Mesothelial cell of epicardium (in vitro differentiated cells): ENCODE results near the gene ABCB8. TPM values are rescaled to one million over a fixed set of nuclear protein-coding genes. Genes with fewer than 3 reads are reported as not detected.
A peak's percentile ranks its signal among the peaks of the same experiment; 100 is the strongest.

Source experiments
- DNase-seq, 2 experiments: peaks; one replicate each; pipeline ENCODE4 v3.0.0; 2021; ENCODE audit warnings: low spot score in 2 of 2; ENCODE audit not compliant: unreplicated experiment in 2 of 2
- H3K27ac Mint-ChIP-seq: 2 replicates; pipeline ENCODE4 v1.8.0; 2021; ENCODE audit warnings: mixed read lengths
- H3K27me3 Mint-ChIP-seq: 2 replicates; pipeline ENCODE4 v1.8.0; 2021; ENCODE audit warnings: low read depth, mixed read lengths
- H3K36me3 Mint-ChIP-seq: 2 replicates; pipeline ENCODE4 v1.8.0; 2021; ENCODE audit warnings: mixed read lengths
- H3K4me1 Mint-ChIP-seq: 2 replicates; pipeline ENCODE4 v1.8.0; 2021; ENCODE audit warnings: mixed read lengths
- H3K4me3 Mint-ChIP-seq: 2 replicates; pipeline ENCODE4 v1.8.0; 2021; ENCODE audit warnings: mild to moderate bottlenecking, moderate library complexity, mixed read lengths
- H3K9me3 Mint-ChIP-seq: 2 replicates; pipeline ENCODE4 v1.8.0; 2021; ENCODE audit warnings: mixed read lengths
- CTCF ChIP-seq: fragments of 200-600 bp; sonication (generic); IDR thresholded peaks from one replicate; pipeline ENCODE4 v1.5.0; 2021; ENCODE audit warnings: antibody characterized with exemption; ENCODE audit not compliant: unreplicated experiment
- total RNA-seq: library from RNA; stranded (reverse); gene quantifications from 3 replicates; pipeline ENCODE4 v1.2.1, GENCODE V29; 2021

The ABCB8 gene
- total RNA-seq, 1 donor from 2014 or later, result 40.7 TPM

- H3K27me3 Mint-ChIP-seq, result no peaks in the 10 kb centered on the region
- TF ChIP-seq CTCF, result no peak
- peaks cover 14% of the 10 kb centered on the region for H3K36me3 Mint-ChIP-seq
- H3K27ac Mint-ChIP-seq, result peak overlapping the region; percentile 78
- H3K9me3 Mint-ChIP-seq, result no peaks in the 10 kb centered on the region
- H3K4me3 Mint-ChIP-seq, result peak overlapping the region; percentile 71
- DNase-seq, result no peak
- H3K4me1 Mint-ChIP-seq, result peaks cover 33% of the 10 kb centered on the region
Measured at GRCh38 chr7:151078233-151079040, 50.2 kb downstream of the ABCB8 start.

- no peaks in the 10 kb centered on the region for H3K9me3 Mint-ChIP-seq
- no peaks in the 10 kb centered on the region for H3K27me3 Mint-ChIP-seq
- peaks cover 11% of the 10 kb centered on the region for H3K36me3 Mint-ChIP-seq
- DNase-seq, result no peak
- peak overlapping the region; percentile 71 for H3K4me3 Mint-ChIP-seq
- no peak for TF ChIP-seq CTCF
- peak overlapping the region; percentile 83 for H3K27ac Mint-ChIP-seq
- peaks cover 33% of the 10 kb centered on the region for H3K4me1 Mint-ChIP-seq
Measured at GRCh38 chr7:151079199-151079910, 51.1 kb downstream of the ABCB8 start.

- Mint-ChIP-seq H3K36me3 (peaks cover 7% of the 10 kb centered on the region), H3K27ac (peak overlapping the region; percentile 83), H3K4me3 (peak overlapping the region; percentile 71), H3K9me3 (no peaks in the 10 kb centered on the region), H3K27me3 (no peaks in the 10 kb centered on the region), H3K4me1 (peaks cover 37% of the 10 kb centered on the region)
- DNase-seq, result no peak
- no peak for TF ChIP-seq CTCF
Measured at GRCh38 chr7:151080067-151080521, 51.8 kb downstream of the ABCB8 start.

- Mint-ChIP-seq H3K36me3 (peaks cover 5% of the 10 kb centered on the region), H3K4me3 (peak within 1 kb of the TSS; percentile 72), H3K27ac (peak within 1 kb of the TSS; percentile 83), H3K27me3 (no peaks in the 10 kb centered on the region), H3K4me1 (peaks cover 43% of the 10 kb centered on the region), H3K9me3 (no peaks in the 10 kb centered on the region)
- no peak for TF ChIP-seq CTCF
- peak; percentile 75 to 87 for DNase-seq
Measured at GRCh38 chr7:151080522-151081169, 52.4 kb downstream of the ABCB8 start, which contains the start of gene FASTK. Gene FASTK, minus strand, starts transcription at chr7:151080809. Its CDS starts 43 bp downstream, at chr7:151080766.

GRCh38 chr7:151081170-151082101 is 53.2 kb downstream of the ABCB8 start:
- peaks cover 46% of the 10 kb centered on the region for H3K4me1 Mint-ChIP-seq
- no peaks in the 10 kb centered on the region for H3K9me3 Mint-ChIP-seq
- H3K36me3 Mint-ChIP-seq, result no peaks in the 10 kb centered on the region
- peak overlapping the region; percentile 61 for H3K27ac Mint-ChIP-seq
- no peaks in the 10 kb centered on the region for H3K27me3 Mint-ChIP-seq
- TF ChIP-seq CTCF, result no peak
- peak overlapping the region; percentile 72 for H3K4me3 Mint-ChIP-seq
- DNase-seq, result no peak
